Keratinocyte (primary cell): ENCODE measurements around the gene RAPGEF1. TPM values are rescaled to one million over a fixed set of nuclear protein-coding genes. Genes with fewer than 3 reads are reported as not detected.

Source experiments
- DNase-seq: peaks from one replicate; pipeline ENCODE4 v3.0.0-alpha.2; 2011; ENCODE audit warnings: low read depth, missing footprints, low spot score
- FAIRE-seq: peaks from 2 replicates; lab custom pipeline; 2011; peaks lifted over from hg19 to GRCh38; lab: Jason Lieb, UNC
- H2AFZ ChIP-seq: 2 replicates; pipeline ENCODE4 v1.6.0; 2012; ENCODE audit warnings: low read length, control low read depth, inconsistent platforms; ENCODE audit not compliant: control insufficient read depth
- H3K27ac ChIP-seq: 2 replicates; pipeline ENCODE4 v1.5.1; 2011; ENCODE audit warnings: low read length; ENCODE audit not compliant: control insufficient read depth, insufficient read depth
- H3K27me3 ChIP-seq: 3 replicates; pipeline ENCODE4 v1.6.0; 2011; ENCODE audit warnings: low read length; ENCODE audit not compliant: control insufficient read depth, insufficient read depth; ENCODE audit errors: extremely low read depth
- H3K36me3 ChIP-seq, 2 experiments: 2 replicates in 1 of 2; 3 replicates in 1 of 2; pipeline ENCODE4 v1.5.1; 2011; ENCODE audit warnings: low read length in 2 of 2, mild to moderate bottlenecking in 1 of 2; ENCODE audit not compliant: control insufficient read depth in 2 of 2, insufficient read depth in 2 of 2; ENCODE audit errors: extremely low read depth in 1 of 2
- H3K4me1 ChIP-seq: 3 replicates; pipeline ENCODE4 v1.5.1; 2011; ENCODE audit warnings: low read length; ENCODE audit not compliant: control insufficient read depth, insufficient read depth; ENCODE audit errors: extremely low read depth
- H3K4me2 ChIP-seq: 3 replicates; pipeline ENCODE4 v1.6.0; 2011; ENCODE audit warnings: low read depth, low read length; ENCODE audit not compliant: control insufficient read depth, insufficient read depth; ENCODE audit errors: extremely low read depth
- H3K4me3 ChIP-seq, 3 experiments: fragments of 200-600 bp in 1 of 3; sonication (generic) in 1 of 3; 2 replicates in 2 of 3; 3 replicates in 1 of 3; pipeline ENCODE4 v1.5.1; 2011 to 2016; ENCODE audit warnings: low read length in 3 of 3, mild to moderate bottlenecking in 3 of 3, control low read depth in 2 of 3, inconsistent platforms in 1 of 3, low read depth in 1 of 3, mixed read lengths in 1 of 3, mixed run types in 1 of 3, moderate library complexity in 1 of 3; ENCODE audit not compliant: control insufficient read depth in 2 of 3, insufficient read depth in 2 of 3; ENCODE audit errors: extremely low read depth in 1 of 3
- H3K79me2 ChIP-seq: 2 replicates; pipeline ENCODE4 v1.6.0; 2012; ENCODE audit warnings: low read length; ENCODE audit not compliant: control insufficient read depth, insufficient read depth
- H3K9ac ChIP-seq: 3 replicates; pipeline ENCODE4 v1.6.0; 2011; ENCODE audit warnings: low read length; ENCODE audit not compliant: control insufficient read depth, insufficient read depth; ENCODE audit errors: extremely low read depth
- H3K9me1 ChIP-seq: 3 replicates; pipeline ENCODE4 v1.6.0; 2011; ENCODE audit warnings: low read length; ENCODE audit not compliant: control insufficient read depth, insufficient read depth; ENCODE audit errors: extremely low read depth
- H3K9me3 ChIP-seq: 2 replicates; pipeline ENCODE4 v1.5.1; 2012; ENCODE audit warnings: low read depth, low read length; ENCODE audit not compliant: control insufficient read depth
- H4K20me1 ChIP-seq: 3 replicates; pipeline ENCODE4 v1.6.0; 2011; ENCODE audit warnings: low read length; ENCODE audit not compliant: control insufficient read depth, insufficient read depth; ENCODE audit errors: extremely low read depth
- CTCF ChIP-seq, 3 experiments: IDR thresholded peaks in 1 of 3; conservative IDR thresholded peaks in 1 of 3; optimal IDR thresholded peaks in 1 of 3; 2 replicates in 2 of 3; 3 replicates in 1 of 3; pipeline versions ENCODE3 to v1.5.1; 2011; ENCODE audit warnings: low read length in 3 of 3, mild to moderate bottlenecking in 3 of 3, moderate library complexity in 2 of 3, control low read depth in 1 of 3, inconsistent platforms in 1 of 3; ENCODE audit not compliant: insufficient read depth in 2 of 3; ENCODE audit errors: extremely low read depth in 1 of 3
- EZH2 ChIP-seq: IDR thresholded peaks from one replicate; pipeline ENCODE4 v1.6.1; 2012; ENCODE audit warnings: inconsistent platforms, mild to moderate bottlenecking, low read length, moderate library complexity
- dilution Hi-C: fragments of 300-500 bp; cut with MboI; formaldehyde crosslinking; loops from one replicate; pipeline ENCODE4 v1.7.0; 2020; ENCODE audit warnings: low sequenced_read_pairs; ENCODE audit not compliant: extremely low pct_ligation_motif_present
- polyA plus RNA-seq, 5 experiments: library from polyadenylated mRNA; depleted of rRNA in 3 of 5; stranded (reverse) in 3 of 5; stranded (forward) in 1 of 5; unstranded in 1 of 5; fragments of >200 nt; gene quantifications; 1 replicate in 1 of 5; 2 replicates in 3 of 5; 3 replicates in 1 of 5; pipeline versions ENCODE4 v1.2.1 to v1.2.3, GENCODE V29; 2011 to 2012; ENCODE audit warnings: missing spikeins in 2 of 5, low read depth in 1 of 5, low replicate concordance in 1 of 5

The RAPGEF1 gene
- polyA plus RNA-seq, 1 donor (not counting 4 experiments of a cell fraction or from before 2014, with no cell fraction given), result 18.5 TPM

- FAIRE-seq, result no peak
- Histone ChIP-seq H3K9me1 (no peaks in the 10 kb centered on the region), H2AFZ (no peak overlapping the region), H3K36me3 (no peaks in the 10 kb centered on the region), H4K20me1 (no peaks in the 10 kb centered on the region), H3K9me3 (no peaks in the 10 kb centered on the region), H3K79me2 (no peaks in the 10 kb centered on the region), H3K27me3 (peaks cover 34% of the 10 kb centered on the region), H3K4me1 (no peaks in the 10 kb centered on the region), H3K9ac (no peak overlapping the region), H3K4me2 (no peak overlapping the region), H3K27ac (no peak overlapping the region), H3K4me3 (no peak overlapping the region)
- TF ChIP-seq CTCF (optimal IDR thresholded peaks at IDR 0.05 in 1 of 3, IDR thresholded peaks at IDR 0.05 in 1 of 3, conservative IDR thresholded peaks at IDR 0.05 in 1 of 3; ENCODE audit: extremely low read depth in 1 of 3, insufficient read depth in 2 of 3, low read length in 3 of 3) (no peak), EZH2 (peak; percentile 82)
- no peak for DNase-seq
- dilution Hi-C loops, result no loop called here
These were observed 185.0 kb downstream of the RAPGEF1 start for GRCh38 chr9:131554843-131555351.

DNA sequence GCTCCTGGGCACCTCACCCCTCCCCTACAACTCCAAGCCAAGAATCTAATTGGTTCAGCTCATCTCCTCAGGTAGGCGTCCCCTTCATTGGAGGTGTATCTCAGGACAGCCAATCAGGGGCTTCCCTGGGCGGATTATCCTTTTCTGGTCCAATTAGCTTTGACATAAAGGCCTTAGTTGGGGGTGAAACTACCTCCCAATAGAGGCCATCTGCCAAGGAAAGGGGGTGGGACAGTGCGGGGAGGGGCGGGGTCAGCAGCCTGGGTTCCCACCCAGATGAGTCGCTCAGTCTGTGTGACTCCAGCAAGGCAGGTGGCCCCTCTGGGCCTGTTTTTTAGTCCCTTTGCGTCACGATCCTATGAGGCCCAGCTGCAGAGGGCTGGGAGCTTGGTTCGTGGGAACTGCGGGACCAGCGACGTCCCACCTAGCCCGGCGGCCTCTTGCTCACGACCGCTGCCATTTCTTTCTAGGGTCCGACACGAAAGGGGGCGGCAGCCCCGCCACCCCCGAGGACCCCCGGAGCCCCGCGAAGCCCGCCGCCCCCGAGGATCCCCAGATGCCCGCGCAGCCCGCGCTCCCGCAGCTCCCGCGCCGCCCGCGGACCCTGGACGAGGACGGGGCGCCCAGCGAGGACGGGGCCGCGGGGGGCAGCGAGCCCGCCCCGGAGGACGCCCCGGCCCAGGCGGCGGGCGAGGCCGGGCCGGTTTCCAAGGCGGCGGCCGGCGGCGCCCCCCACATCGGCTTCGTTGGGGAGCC is 185.6 kb downstream of the RAPGEF1 start:
- no peaks in the 10 kb centered on the region for H3K79me2 ChIP-seq
- H3K9me3 ChIP-seq, result no peaks in the 10 kb centered on the region
- no peaks in the 10 kb centered on the region for H4K20me1 ChIP-seq
- H3K27me3 ChIP-seq, result peaks cover 34% of the 10 kb centered on the region
- TF ChIP-seq EZH2 (peak; percentile 54), CTCF (optimal IDR thresholded peaks at IDR 0.05 in 1 of 3, IDR thresholded peaks at IDR 0.05 in 1 of 3, conservative IDR thresholded peaks at IDR 0.05 in 1 of 3; ENCODE audit: extremely low read depth in 1 of 3, insufficient read depth in 2 of 3, low read length in 3 of 3) (no peak)
- no peak for FAIRE-seq
- no peak for DNase-seq
- no peaks in the 10 kb centered on the region for H3K9me1 ChIP-seq
- H3K4me2 ChIP-seq, result no peak overlapping the region
- H3K27ac ChIP-seq, result no peak overlapping the region
- dilution Hi-C loops, result no loop called here
- no peak overlapping the region for H2AFZ ChIP-seq
- no peak overlapping the region for H3K9ac ChIP-seq
- no peak overlapping the region for H3K4me3 ChIP-seq
- no peaks in the 10 kb centered on the region for H3K36me3 ChIP-seq
- H3K4me1 ChIP-seq, result no peaks in the 10 kb centered on the region
